ENCODE results near the gene FAM217A. TPM values are rescaled to one million over a fixed set of nuclear protein-coding genes. Genes with fewer than 3 reads are reported as not detected.

The FAM217A gene
- total and polyA plus RNA-seq, 10 of the 15 experiments (the other 5 are each of a cell fraction or from before 2014, with no cell fraction given): 0.09 to 0.11 TPM; not detected in 8

GRCh38 chr6:4114123-4114522, 35.2 kb upstream of the FAM217A start (continued):
- TF ChIP-seq MAX (IDR thresholded peaks at IDR 0.05; ENCODE audit: low read depth, low read length) (no peak), USF2 (IDR thresholded peaks at IDR 0.05; ENCODE audit: borderline replicate concordance, low read depth, low read length) (no peak), BHLHE40 (IDR thresholded peaks at IDR 0.05; ENCODE audit: borderline replicate concordance in 1 of 2, low read depth in 2 of 2, low read length in 1 of 2) (no peak)

- Histone ChIP-seq H3K4me2 (ENCODE audit: control insufficient read depth, insufficient read depth) (no peak overlapping the region), H3K27ac (ENCODE audit: control insufficient read depth, insufficient read depth) (no peak overlapping the region), H4K20me1 (ENCODE audit: control insufficient read depth, insufficient read depth) (no peaks in the 10 kb centered on the region), H3K9me3 (replicated peaks; ENCODE audit: control insufficient read depth, insufficient read depth, low read length) (no peaks in the 10 kb centered on the region), H3K9ac (ENCODE audit: control insufficient read depth, insufficient read depth, low read length) (no peak overlapping the region), H2AFZ (ENCODE audit: control insufficient read depth, low read depth, low read length) (no peak overlapping the region), H3K4me1 (ENCODE audit: control insufficient read depth, insufficient read depth, low read length) (no peaks in the 10 kb centered on the region), H3K27me3 (replicated peaks in 1 of 2; ENCODE audit: control insufficient read depth in 2 of 2, insufficient read depth in 2 of 2, low read length in 1 of 2) (no peaks in the 10 kb centered on the region), H3K36me3 (ENCODE audit: control insufficient read depth in 2 of 2, insufficient read depth in 2 of 2, low read length in 1 of 2) (peaks cover 0 to 6% of the 10 kb centered on the region in 2 experiments; a peak in 2 of 4 replicates), H3K4me3 (no peak overlapping the region), H3K79me2 (ENCODE audit: control insufficient read depth, insufficient read depth, low read length) (no peaks in the 10 kb centered on the region)
- POLR2A ChIA-PET: no interaction called here
- TF ChIP-seq POU2F2 (IDR thresholded peaks at IDR 0.05; ENCODE audit: borderline replicate concordance, low read depth, low read length) (no peak), SMAD1 (IDR thresholded peaks at IDR 0.05; ENCODE audit: low read depth, partially characterized antibody) (no peak), ATF2 (IDR thresholded peaks at IDR 0.05; ENCODE audit: low read length) (no peak), ZZZ3 (IDR thresholded peaks at IDR 0.05; ENCODE audit: control insufficient read depth, insufficient read length, low read depth) (no peak), ETV6 (conservative IDR thresholded peaks at IDR 0.05 in 1 of 2, IDR thresholded peaks at IDR 0.05 in 1 of 2; ENCODE audit: borderline replicate concordance in 1 of 2, low read depth in 1 of 2) (no peak)
- intact Hi-C loops (cut with micrococcal nuclease; ENCODE audit: unreplicated experiment) (no loop called here), in situ Hi-C loops (cut with MboI) (no loop called here)
- RAD21 ChIA-PET (ENCODE audit: unreplicated experiment): no interaction called here
- FAIRE-seq: no peak
- CTCF ChIA-PET: no interaction called here
- BruUV-seq (replicated peaks): no TSS peak
- SMC1A ChIA-PET (ENCODE audit: uncharacterized antibody, unreplicated experiment): interaction anchor here (1.0 kb wide), 2 partner anchors 11 to 56 kb away, joined by 3 read pairs; no protein-coding TSS in a partner anchor
- no peak for ATAC-seq
- DNase-seq (ENCODE audit: low read depth, low spot score): no peak
Measured at GRCh38 chr6:4113649-4114048, 34.7 kb upstream of the FAM217A start.

Measured in GM12878 (cell line).